Liver (tissue), 2 donors: Measurements from ENCODE around the gene PRRT1B.

Source experiments
- TF ChIP-seq, protein P1 (sequence below): IDR thresholded peaks from 2 replicates; pipeline ENCODE4 v1.6.1; 2016; ENCODE audit warnings: antibody characterized with exemption
- TF ChIP-seq, protein P2 (sequence below): fragments of 150-350 bp; IDR thresholded peaks from 2 replicates; pipeline ENCODE4 v1.5.1; 2017; ENCODE audit warnings: improper control_type of control experiment, low read depth, low read length; ENCODE audit not compliant: missing input control
- donor health status: healthy.

DNA sequence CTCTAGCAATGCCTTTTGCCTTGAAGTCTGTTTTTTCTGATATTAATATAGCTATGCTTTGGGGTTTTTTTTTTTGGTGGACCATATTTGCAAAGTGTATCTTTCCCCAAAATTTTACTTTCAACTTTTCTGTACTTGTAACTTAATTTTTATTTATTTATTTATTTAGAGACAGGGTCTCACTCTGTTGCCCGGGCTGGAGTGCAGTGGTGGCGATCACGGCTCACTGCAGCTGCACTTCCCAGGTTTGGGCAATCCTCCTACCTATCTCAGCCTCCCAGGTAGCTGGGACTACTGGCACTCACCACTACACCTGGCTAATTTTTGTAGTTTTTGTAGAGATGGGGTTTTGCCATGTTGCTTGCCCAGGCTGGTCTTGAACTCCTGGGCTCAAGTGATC is 20.8 kb downstream of the PRRT1B start:
- TF ChIP-seq, protein P1, sequence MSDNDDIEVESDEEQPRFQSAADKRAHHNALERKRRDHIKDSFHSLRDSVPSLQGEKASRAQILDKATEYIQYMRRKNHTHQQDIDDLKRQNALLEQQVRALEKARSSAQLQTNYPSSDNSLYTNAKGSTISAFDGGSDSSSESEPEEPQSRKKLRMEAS = no peak
- TF ChIP-seq, protein P2, sequence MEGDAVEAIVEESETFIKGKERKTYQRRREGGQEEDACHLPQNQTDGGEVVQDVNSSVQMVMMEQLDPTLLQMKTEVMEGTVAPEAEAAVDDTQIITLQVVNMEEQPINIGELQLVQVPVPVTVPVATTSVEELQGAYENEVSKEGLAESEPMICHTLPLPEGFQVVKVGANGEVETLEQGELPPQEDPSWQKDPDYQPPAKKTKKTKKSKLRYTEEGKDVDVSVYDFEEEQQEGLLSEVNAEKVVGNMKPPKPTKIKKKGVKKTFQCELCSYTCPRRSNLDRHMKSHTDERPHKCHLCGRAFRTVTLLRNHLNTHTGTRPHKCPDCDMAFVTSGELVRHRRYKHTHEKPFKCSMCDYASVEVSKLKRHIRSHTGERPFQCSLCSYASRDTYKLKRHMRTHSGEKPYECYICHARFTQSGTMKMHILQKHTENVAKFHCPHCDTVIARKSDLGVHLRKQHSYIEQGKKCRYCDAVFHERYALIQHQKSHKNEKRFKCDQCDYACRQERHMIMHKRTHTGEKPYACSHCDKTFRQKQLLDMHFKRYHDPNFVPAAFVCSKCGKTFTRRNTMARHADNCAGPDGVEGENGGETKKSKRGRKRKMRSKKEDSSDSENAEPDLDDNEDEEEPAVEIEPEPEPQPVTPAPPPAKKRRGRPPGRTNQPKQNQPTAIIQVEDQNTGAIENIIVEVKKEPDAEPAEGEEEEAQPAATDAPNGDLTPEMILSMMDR = no peak
